Esophagus squamous epithelium (tissue), 5 donors: ENCODE results near the gene LRRC49. TPM values are rescaled to one million over a fixed set of nuclear protein-coding genes. Genes with fewer than 3 reads are reported as not detected.

Experiments used
- DNase-seq: peaks from one replicate; lab custom pipeline; 2025; lab: John Stamatoyannopoulos, UW
- H3K27ac ChIP-seq, 4 donors: fragments of 200-600 bp; sonication (generic); one replicate each; pipeline ENCODE4 v1.5.1; 2016 to 2019; ENCODE audit warnings: mild to moderate bottlenecking in 1 of 4
- H3K27me3 ChIP-seq, 4 donors: fragments of 200-600 bp; sonication (generic); 1 replicate in 3 of 4; 2 replicates in 1 of 4; pipeline versions ENCODE4 v1.5.1 to v1.6.0; 2017 to 2021; ENCODE audit warnings: antibody characterized with exemption in 1 of 4
- H3K36me3 ChIP-seq, 3 donors: fragments of 200-600 bp; sonication (generic); one replicate each; pipeline ENCODE4 v1.5.1; 2016 to 2019
- H3K4me1 ChIP-seq, 3 donors: fragments of 200-600 bp; sonication (generic); one replicate each; pipeline ENCODE4 v1.5.1; 2017 to 2019
- H3K4me3 ChIP-seq, 4 donors: fragments of 200-600 bp; sonication (generic); 1 replicate in 3 of 4; 2 replicates in 1 of 4; pipeline ENCODE4 v1.5.1; 2016 to 2019; ENCODE audit warnings: mild to moderate bottlenecking in 2 of 4, moderate library complexity in 1 of 4
- H3K9me3 ChIP-seq, 3 donors: fragments of 200-600 bp; sonication (generic); one replicate each; pipeline ENCODE4 v1.5.1; 2016 to 2019
- POLR2A ChIP-seq, 4 donors: fragments of 450-650 bp; IDR thresholded peaks; one replicate each; pipeline ENCODE4 v1.6.1; 2017; ENCODE audit warnings: antibody characterized with exemption in 4 of 4, mild to moderate bottlenecking in 4 of 4, moderate library complexity in 3 of 4
- WGBS, 2 donors: methylation state at CpG; one replicate each; pipeline ENCODE4 v1.1.5; 2018; 5-methylcytosine and 5-hydroxymethylcytosine counted together
- intact Hi-C: fragments of 100-400 bp; cut with DNase I; formaldehyde crosslinking; loops from one replicate; pipeline ENCODE4 v1.15.0; 2022
- total RNA-seq, 4 donors: library from RNA; depleted of rRNA; stranded (reverse); fragments of >200 nt; gene quantifications; one replicate each; pipeline ENCODE4 v1.1.0, GENCODE V29; 2016
- TF ChIP-seq, protein P1 (sequence below), 6 experiments: fragments of 450-650 bp in 4 of 6; fragments of 200-600 bp in 2 of 6; sonication (generic) in 2 of 6; IDR thresholded peaks; one replicate each; pipeline ENCODE4 v1.5.1; 2016 to 2019; ENCODE audit warnings: antibody characterized with exemption in 6 of 6, mild to moderate bottlenecking in 4 of 6, moderate library complexity in 4 of 6
- donor health status: DM: yes; HTN: yes; CAD: no.

The LRRC49 gene
- total RNA-seq, 4 donors from 2014 or later = 0.34 to 5.5 (median 4.8) TPM

DNA sequence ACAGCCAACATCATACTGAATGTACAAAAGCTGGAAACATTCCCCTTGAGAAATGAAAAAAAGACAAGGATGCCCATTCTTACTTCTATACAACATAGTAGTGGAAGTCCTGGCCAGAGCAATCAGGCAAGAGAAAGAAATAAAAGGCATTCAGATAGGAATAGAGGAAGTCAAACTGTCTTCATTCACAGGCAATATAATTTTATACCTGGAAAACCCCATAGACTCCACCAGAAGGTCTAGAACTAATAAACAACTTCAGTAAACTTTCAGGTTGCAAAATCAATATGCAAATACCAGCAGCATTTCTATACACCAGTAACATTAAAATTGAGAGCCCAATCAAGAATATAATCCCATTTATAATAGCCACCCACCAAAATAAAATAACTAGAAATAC is 195.5 kb downstream of the LRRC49 start:
- no peaks in the 10 kb centered on the region for H3K36me3 ChIP-seq
- H3K27me3 ChIP-seq = no peaks in the 10 kb centered on the region
- no peak for DNase-seq
- H3K4me3 ChIP-seq = no peak overlapping the region
- no peak for TF ChIP-seq POLR2A (IDR thresholded peaks at IDR 0.05)
- TF ChIP-seq, protein P1, sequence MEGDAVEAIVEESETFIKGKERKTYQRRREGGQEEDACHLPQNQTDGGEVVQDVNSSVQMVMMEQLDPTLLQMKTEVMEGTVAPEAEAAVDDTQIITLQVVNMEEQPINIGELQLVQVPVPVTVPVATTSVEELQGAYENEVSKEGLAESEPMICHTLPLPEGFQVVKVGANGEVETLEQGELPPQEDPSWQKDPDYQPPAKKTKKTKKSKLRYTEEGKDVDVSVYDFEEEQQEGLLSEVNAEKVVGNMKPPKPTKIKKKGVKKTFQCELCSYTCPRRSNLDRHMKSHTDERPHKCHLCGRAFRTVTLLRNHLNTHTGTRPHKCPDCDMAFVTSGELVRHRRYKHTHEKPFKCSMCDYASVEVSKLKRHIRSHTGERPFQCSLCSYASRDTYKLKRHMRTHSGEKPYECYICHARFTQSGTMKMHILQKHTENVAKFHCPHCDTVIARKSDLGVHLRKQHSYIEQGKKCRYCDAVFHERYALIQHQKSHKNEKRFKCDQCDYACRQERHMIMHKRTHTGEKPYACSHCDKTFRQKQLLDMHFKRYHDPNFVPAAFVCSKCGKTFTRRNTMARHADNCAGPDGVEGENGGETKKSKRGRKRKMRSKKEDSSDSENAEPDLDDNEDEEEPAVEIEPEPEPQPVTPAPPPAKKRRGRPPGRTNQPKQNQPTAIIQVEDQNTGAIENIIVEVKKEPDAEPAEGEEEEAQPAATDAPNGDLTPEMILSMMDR (IDR thresholded peaks at IDR 0.05) = no peak
- H3K27ac ChIP-seq = no peak overlapping the region
- peaks cover 0 to 11% (median 4%) of the 10 kb centered on the region in 3 donors for H3K4me1 ChIP-seq
- intact Hi-C loops = no loop called here
- no peaks in the 10 kb centered on the region for H3K9me3 ChIP-seq

DNA sequence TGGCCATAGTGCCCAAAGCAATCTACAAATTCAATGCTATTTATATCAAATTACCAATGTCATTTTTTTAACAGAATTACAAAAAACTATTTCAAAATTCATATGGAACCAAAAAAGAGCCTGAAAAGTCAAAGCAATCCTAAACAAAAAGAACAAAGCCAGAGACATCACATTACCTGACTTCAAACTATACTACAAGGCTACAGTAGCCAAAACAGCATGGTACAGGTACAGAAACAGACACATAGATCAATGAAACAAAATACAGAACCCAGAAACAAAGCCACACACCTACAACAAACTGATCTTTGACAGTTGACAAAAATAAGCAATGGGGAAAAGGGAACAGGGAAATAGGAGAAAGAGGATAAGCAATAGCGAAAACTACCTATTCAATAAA is 196.1 kb downstream of the LRRC49 start:
- Histone ChIP-seq H3K9me3 (no peaks in the 10 kb centered on the region), H3K4me1 (peaks cover 0 to 10% (median 5%) of the 10 kb centered on the region in 3 donors), H3K27me3 (no peaks in the 10 kb centered on the region), H3K4me3 (no peak overlapping the region), H3K27ac (no peak overlapping the region), H3K36me3 (no peaks in the 10 kb centered on the region)
- intact Hi-C loops = no loop called here
- TF ChIP-seq, protein P1 (IDR thresholded peaks at IDR 0.05) = no peak
- TF ChIP-seq POLR2A (IDR thresholded peaks at IDR 0.05) = no peak
- no peak for DNase-seq
- WGBS, 2 donors = 100% methylated on average over 1 of the region's 1 CpG

DNA sequence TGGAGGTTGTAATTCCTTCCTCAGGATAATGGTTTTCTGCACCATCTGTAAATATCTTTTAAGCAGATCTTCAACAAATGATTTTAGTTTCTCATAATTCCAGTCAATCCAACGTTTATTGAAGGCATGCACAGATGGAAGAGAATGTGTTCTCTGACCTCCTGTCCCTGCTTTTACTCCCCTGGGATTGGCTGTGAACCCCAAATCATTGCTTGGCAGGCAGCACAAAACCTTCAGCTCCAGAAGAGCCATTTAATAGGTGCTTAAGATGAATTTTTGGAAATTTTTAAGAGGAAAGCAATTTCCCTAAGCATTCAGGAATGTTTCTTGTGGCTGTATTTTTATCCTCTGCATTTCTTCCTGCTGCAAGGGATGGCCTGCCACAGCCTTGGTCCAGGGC is 197.2 kb downstream of the LRRC49 start:
- Histone ChIP-seq H3K9me3 (no peaks in the 10 kb centered on the region), H3K27ac (no peak overlapping the region), H3K4me1 (peaks cover 0 to 10% (median 5%) of the 10 kb centered on the region in 3 donors), H3K27me3 (no peaks in the 10 kb centered on the region), H3K36me3 (no peaks in the 10 kb centered on the region), H3K4me3 (no peak overlapping the region)
- intact Hi-C loops = no loop called here
- WGBS, 2 donors = 31 to 46% methylated on average over 1 of the region's 1 CpG
- no peak for DNase-seq
- TF ChIP-seq, protein P1 (IDR thresholded peaks at IDR 0.05) = no peak
- no peak for TF ChIP-seq POLR2A (IDR thresholded peaks at IDR 0.05)

DNA sequence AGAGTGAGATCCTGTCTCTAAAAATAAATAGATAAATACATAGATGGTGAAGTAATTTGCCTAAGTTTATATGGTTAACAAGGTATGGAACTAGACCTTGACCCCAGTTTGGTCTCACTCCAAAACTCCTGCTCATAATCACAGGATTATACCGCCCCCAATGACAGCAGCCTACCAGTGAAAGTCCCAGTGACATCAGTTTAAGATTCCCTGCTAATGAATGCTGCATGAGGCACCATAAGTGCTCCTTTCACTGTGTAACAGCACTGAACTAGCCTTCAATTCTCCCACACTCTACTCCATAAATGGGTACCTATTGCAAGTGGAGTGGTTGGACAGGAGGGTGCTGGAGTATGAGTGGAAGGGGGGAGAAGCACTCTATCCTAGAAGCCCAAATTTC is 199.0 kb downstream of the LRRC49 start:
- TF ChIP-seq POLR2A (IDR thresholded peaks at IDR 0.05) = no peak
- TF ChIP-seq, protein P1 (IDR thresholded peaks at IDR 0.05) = no peak
- H3K36me3 ChIP-seq = no peaks in the 10 kb centered on the region
- intact Hi-C loops = no loop called here
- no peak for DNase-seq
- 80 to 91% methylated on average over 1 of the region's 1 CpG for WGBS, 2 donors
- H3K4me1 ChIP-seq = peaks cover 0 to 14% (median 5%) of the 10 kb centered on the region in 3 donors
- no peaks in the 10 kb centered on the region for H3K9me3 ChIP-seq
- H3K27ac ChIP-seq = no peak overlapping the region
- no peaks in the 10 kb centered on the region for H3K27me3 ChIP-seq
- no peak overlapping the region for H3K4me3 ChIP-seq

DNA sequence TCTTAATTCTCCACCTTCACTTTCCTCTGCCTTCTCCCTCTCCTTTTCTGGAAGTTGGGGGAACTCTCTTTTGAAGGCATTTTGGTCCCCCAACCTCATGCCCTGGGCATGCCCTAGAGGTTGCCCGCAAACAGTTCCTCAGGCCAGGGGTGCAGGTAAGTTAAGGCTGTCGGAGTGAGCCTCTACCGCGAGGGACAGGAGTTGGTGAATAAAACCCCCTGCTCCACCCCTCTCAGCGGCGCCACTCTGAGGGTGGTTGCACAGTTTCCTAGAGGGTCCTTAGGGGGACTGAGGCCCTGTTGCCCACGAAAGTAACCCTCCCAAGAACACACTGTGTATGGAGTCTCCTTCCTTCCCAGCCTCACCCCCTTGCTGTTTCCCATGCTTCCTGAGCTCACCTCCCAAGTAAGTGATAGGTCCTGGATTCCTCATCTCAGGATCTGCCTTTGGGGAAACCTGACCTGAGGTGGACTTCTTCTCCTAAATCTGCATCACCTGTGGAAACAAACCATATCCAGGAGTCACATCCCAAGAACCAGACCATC is 199.5 kb downstream of the LRRC49 start:
- WGBS, 2 donors = 72 to 95% methylated on average over 3 to 7 of the region's 7 CpGs

More for the DNA sequence above, 199.5 kb downstream of the LRRC49 start:
- DNase-seq = no peak
- no peaks in the 10 kb centered on the region for H3K9me3 ChIP-seq
- no peak overlapping the region for H3K4me3 ChIP-seq
- H3K27me3 ChIP-seq = no peaks in the 10 kb centered on the region
- peaks cover 0 to 19% (median 5%) of the 10 kb centered on the region in 3 donors for H3K4me1 ChIP-seq
- no peak for TF ChIP-seq POLR2A (IDR thresholded peaks at IDR 0.05)
- TF ChIP-seq, protein P1 (IDR thresholded peaks at IDR 0.05) = no peak
- no peak overlapping the region for H3K27ac ChIP-seq
- H3K36me3 ChIP-seq = no peaks in the 10 kb centered on the region
- intact Hi-C loops = no loop called here
